ENCODE results near the gene PINK1. TPM values are rescaled to one million over a fixed set of nuclear protein-coding genes. Genes with fewer than 3 reads are reported as not detected.

The PINK1 gene
- total and polyA plus RNA-seq, 2 of the 13 experiments (the other 11 are each of a cell fraction or from before 2014, with no cell fraction given), result 15.3 to 16.1 TPM

DNA sequence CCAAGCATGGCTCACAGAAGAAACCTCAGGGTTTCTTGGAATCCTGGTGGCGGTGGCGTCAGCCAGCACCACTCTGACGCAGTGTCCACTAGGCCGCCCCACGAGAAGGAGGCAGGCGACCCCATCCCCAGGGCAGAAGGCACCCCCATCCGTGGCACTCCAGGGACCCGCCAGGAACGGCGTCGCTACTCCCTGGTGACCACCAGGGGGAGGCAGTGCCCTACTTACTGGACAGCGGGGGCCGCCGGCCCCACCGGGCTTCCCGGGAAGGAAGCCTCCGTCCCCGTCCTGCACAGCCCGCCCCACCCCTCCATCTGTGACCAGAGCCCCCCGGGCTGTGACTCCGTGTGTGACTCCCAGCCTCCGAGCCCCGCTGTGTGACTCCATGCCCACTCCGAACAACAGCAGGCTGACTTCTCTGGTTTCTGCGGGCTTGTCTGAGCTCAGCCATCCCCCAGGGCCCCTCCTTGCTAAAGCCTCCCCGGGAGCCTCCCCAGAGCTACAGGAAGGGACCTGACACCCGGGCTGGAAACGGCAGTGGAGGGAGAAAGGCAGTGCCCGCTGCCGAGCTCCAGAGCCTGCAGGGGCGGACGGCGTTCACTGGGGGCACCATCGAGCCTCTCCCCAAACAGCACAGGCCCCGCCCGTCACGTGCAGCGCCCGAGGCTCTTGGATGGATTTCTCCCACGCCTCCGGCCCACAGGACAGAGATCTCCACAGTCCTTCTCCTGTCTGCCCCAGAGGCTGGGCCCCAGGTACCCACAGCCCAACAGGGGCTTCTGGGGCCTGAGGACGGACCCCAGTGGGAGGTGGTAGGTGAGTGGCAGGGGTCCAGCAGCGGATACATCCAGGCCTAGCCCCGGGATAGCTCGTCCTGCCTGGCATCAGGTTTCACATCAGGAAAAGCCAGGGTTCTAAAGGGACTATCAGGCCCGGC lies 63.4 kb downstream of the PINK1 start (continued):
- TF ChIP-seq MBNL3 (CRISPR knock-in tag; conservative IDR thresholded peaks at IDR 0.05) (no peak), FOXJ3 (CRISPR knock-in tag; IDR thresholded peaks at IDR 0.05; ENCODE audit: borderline replicate concordance) (0 out of 2 replicates have a peak, but pooled peaks have one; percentile 30), HOXD1 (CRISPR knock-in tag; IDR thresholded peaks at IDR 0.05) (0 out of 2 replicates have a peak, but pooled peaks have one; percentile 19), SNRNP70 (IDR thresholded peaks at IDR 0.05; ENCODE audit: low read depth, low read length) (no peak), SMC3 (IDR thresholded peaks at IDR 0.05; ENCODE audit: low read length) (no peak; the same call in 1 of the 2 replicates), ZNF724P (CRISPR knock-in tag; IDR thresholded peaks at IDR 0.05; ENCODE audit: borderline replicate concordance) (0 out of 2 replicates have a peak, but pooled peaks have one; percentile 43), RBM22 (optimal IDR thresholded peaks at IDR 0.05; ENCODE audit: low read length) (no peak), ZNF530 (CRISPR knock-in tag; IDR thresholded peaks at IDR 0.05; ENCODE audit: low read depth) (no peak), TAF1 (CRISPR knock-in tag; IDR thresholded peaks at IDR 0.05) (no peak; the same call in 1 of the 2 replicates), TOPORS (CRISPR knock-in tag; IDR thresholded peaks at IDR 0.05) (no peak), ZNF549 (CRISPR knock-in tag; IDR thresholded peaks at IDR 0.05) (no peak), U2AF1 (optimal IDR thresholded peaks at IDR 0.05; ENCODE audit: low read depth, low read length) (no peak), NFYB (CRISPR knock-in tag; IDR thresholded peaks at IDR 0.05) (no peak), MAZ (IDR thresholded peaks at IDR 0.05; ENCODE audit: borderline replicate concordance, low read depth, low read length) (peak; percentile 15; the same call in 1 of the 2 replicates), MAZ (CRISPR knock-in tag; IDR thresholded peaks at IDR 0.05; ENCODE audit: low read depth) (peak; percentile 82; the same call in 1 of the 2 replicates)
- TF ChIP-seq, protein P1, sequence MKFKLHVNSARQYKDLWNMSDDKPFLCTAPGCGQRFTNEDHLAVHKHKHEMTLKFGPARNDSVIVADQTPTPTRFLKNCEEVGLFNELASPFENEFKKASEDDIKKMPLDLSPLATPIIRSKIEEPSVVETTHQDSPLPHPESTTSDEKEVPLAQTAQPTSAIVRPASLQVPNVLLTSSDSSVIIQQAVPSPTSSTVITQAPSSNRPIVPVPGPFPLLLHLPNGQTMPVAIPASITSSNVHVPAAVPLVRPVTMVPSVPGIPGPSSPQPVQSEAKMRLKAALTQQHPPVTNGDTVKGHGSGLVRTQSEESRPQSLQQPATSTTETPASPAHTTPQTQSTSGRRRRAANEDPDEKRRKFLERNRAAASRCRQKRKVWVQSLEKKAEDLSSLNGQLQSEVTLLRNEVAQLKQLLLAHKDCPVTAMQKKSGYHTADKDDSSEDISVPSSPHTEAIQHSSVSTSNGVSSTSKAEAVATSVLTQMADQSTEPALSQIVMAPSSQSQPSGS (CRISPR knock-in tag; IDR thresholded peaks at IDR 0.05), result 0 out of 2 replicates have a peak, but pooled peaks have one; percentile 34
- TF ChIP-seq, protein P2, sequence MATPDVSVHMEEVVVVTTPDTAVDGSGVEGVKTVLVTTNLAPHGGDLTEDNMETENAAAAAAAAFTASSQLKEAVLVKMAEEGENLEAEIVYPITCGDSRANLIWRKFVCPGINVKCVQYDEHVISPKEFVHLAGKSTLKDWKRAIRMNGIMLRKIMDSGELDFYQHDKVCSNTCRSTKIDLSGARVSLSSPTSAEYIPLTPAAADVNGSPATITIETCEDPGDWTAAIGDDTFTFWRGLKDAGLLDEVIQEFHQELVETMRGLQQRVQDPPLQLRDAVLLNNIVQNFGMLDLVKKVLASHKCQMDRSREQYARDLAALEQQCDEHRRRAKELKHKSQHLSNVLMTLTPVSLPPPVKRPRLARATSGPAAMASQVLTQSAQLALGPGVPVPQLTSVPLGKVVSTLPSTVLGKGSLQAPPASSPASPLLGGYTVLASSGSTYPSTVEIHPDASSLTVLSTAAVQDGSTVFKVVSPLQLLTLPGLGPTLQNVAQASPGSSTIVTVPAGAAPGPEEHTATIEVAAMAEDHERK (CRISPR knock-in tag; IDR thresholded peaks at IDR 0.05; ENCODE audit: low read depth), result no peak
- TF ChIP-seq, protein P3, sequence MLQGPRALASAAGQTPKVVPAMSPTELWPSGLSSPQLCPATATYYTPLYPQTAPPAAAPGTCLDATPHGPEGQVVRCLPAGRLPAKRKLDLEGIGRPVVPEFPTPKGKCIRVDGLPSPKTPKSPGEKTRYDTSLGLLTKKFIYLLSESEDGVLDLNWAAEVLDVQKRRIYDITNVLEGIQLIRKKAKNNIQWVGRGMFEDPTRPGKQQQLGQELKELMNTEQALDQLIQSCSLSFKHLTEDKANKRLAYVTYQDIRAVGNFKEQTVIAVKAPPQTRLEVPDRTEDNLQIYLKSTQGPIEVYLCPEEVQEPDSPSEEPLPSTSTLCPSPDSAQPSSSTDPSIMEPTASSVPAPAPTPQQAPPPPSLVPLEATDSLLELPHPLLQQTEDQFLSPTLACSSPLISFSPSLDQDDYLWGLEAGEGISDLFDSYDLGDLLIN (CRISPR knock-in tag; IDR thresholded peaks at IDR 0.05; ENCODE audit: borderline replicate concordance), result no peak
- TF ChIP-seq, protein P4, sequence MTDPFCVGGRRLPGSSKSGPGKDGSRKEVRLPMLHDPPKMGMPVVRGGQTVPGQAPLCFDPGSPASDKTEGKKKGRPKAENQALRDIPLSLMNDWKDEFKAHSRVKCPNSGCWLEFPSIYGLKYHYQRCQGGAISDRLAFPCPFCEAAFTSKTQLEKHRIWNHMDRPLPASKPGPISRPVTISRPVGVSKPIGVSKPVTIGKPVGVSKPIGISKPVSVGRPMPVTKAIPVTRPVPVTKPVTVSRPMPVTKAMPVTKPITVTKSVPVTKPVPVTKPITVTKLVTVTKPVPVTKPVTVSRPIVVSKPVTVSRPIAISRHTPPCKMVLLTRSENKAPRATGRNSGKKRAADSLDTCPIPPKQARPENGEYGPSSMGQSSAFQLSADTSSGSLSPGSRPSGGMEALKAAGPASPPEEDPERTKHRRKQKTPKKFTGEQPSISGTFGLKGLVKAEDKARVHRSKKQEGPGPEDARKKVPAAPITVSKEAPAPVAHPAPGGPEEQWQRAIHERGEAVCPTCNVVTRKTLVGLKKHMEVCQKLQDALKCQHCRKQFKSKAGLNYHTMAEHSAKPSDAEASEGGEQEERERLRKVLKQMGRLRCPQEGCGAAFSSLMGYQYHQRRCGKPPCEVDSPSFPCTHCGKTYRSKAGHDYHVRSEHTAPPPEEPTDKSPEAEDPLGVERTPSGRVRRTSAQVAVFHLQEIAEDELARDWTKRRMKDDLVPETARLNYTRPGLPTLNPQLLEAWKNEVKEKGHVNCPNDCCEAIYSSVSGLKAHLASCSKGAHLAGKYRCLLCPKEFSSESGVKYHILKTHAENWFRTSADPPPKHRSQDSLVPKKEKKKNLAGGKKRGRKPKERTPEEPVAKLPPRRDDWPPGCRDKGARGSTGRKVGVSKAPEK (CRISPR knock-in tag; IDR thresholded peaks at IDR 0.05; ENCODE audit: borderline replicate concordance), result no peak
- TF ChIP-seq, protein P5, sequence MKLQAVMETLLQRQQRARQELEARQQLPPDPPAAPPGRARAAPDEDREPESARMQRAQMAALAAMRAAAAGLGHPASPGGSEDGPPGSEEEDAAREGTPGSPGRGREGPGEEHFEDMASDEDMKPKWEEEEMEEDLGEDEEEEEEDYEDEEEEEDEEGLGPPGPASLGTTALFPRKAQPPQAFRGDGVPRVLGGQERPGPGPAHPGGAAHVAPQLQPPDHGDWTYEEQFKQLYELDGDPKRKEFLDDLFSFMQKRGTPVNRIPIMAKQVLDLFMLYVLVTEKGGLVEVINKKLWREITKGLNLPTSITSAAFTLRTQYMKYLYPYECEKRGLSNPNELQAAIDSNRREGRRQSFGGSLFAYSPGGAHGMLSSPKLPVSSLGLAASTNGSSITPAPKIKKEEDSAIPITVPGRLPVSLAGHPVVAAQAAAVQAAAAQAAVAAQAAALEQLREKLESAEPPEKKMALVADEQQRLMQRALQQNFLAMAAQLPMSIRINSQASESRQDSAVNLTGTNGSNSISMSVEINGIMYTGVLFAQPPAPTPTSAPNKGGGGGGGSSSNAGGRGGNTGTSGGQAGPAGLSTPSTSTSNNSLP (IDR thresholded peaks at IDR 0.05; ENCODE audit: low read depth, low read length), result no peak

Measured in HepG2 (cell line).